HepG2 (cell line): ENCODE results near the gene ACRBP. TPM values are rescaled to one million over a fixed set of nuclear protein-coding genes. Genes with fewer than 3 reads are reported as not detected.
A peak's percentile ranks its signal among the peaks of the same experiment; 100 is the strongest.

Experiments used
- ARID2 ChIP-seq: sonication (generic); formaldehyde crosslinking; IDR thresholded peaks from 2 replicates; pipeline ENCODE4 v1.8.1; 2022; ENCODE audit warnings: mild to moderate bottlenecking, missing genetic modification reagents, borderline replicate concordance
- ARID5B ChIP-seq: IDR thresholded peaks from 2 replicates; pipeline ENCODE4 v1.4.0; 2020; ENCODE audit warnings: mild to moderate bottlenecking, missing genetic modification reagents
- BORCS8-MEF2B ChIP-seq: sonication (generic); formaldehyde crosslinking; IDR thresholded peaks from 2 replicates; pipeline ENCODE4 v1.8.0; 2022; ENCODE audit warnings: mild to moderate bottlenecking, missing genetic modification reagents
- CSRNP1 ChIP-seq: sonication (generic); formaldehyde crosslinking; IDR thresholded peaks from 2 replicates; pipeline ENCODE4 v1.8.1; 2023; ENCODE audit warnings: mild to moderate bottlenecking, missing genetic modification reagents
- KMT2B ChIP-seq: IDR thresholded peaks from 2 replicates; pipeline ENCODE4 v1.6.1; 2016; ENCODE audit warnings: missing genetic modification reagents, missing compliant biosample characterization
- NR2F1 ChIP-seq, 2 experiments: fragments of 450-650 bp in 1 of 2; formaldehyde crosslinking in 1 of 2; IDR thresholded peaks; 2 replicates each; pipeline versions ENCODE4 v1.5.0 to v1.6.1; 2016 to 2020; ENCODE audit warnings: mild to moderate bottlenecking in 1 of 2, missing compliant biosample characterization in 1 of 2, missing genetic modification reagents in 1 of 2, moderate library complexity in 1 of 2
- NR2F6 ChIP-seq, 2 experiments: IDR thresholded peaks; 2 replicates each; pipeline ENCODE4 v1.6.1; 2016; ENCODE audit warnings: antibody characterized with exemption in 1 of 2, mild to moderate bottlenecking in 1 of 2
- SIX1 ChIP-seq: sonication (generic); formaldehyde crosslinking; IDR thresholded peaks from 2 replicates; pipeline ENCODE4 v1.4.0; 2020; ENCODE audit warnings: missing genetic modification reagents, borderline replicate concordance
- SPEN ChIP-seq: sonication (generic); formaldehyde crosslinking; IDR thresholded peaks from 2 replicates; pipeline ENCODE4 v1.5.1; 2020; ENCODE audit warnings: low read depth, mild to moderate bottlenecking, missing genetic modification reagents
- TBX3 ChIP-seq: fragments of 450-650 bp; IDR thresholded peaks from 2 replicates; pipeline ENCODE4 v1.6.1; 2017; ENCODE audit warnings: antibody characterized with exemption, mild to moderate bottlenecking, inconsistent platforms, borderline replicate concordance
- TEAD3 ChIP-seq: optimal IDR thresholded peaks from 2 replicates; pipeline ENCODE3; 2016; ENCODE audit warnings: borderline replicate concordance
- ZBTB21 ChIP-seq: sonication (generic); formaldehyde crosslinking; IDR thresholded peaks from 2 replicates; pipeline ENCODE4 v1.4.0; 2020; ENCODE audit warnings: missing genetic modification reagents
- ZFP90 ChIP-seq: sonication (generic); formaldehyde crosslinking; IDR thresholded peaks from 2 replicates; pipeline ENCODE4 v1.8.0; 2022; ENCODE audit warnings: missing genetic modification reagents, mild to moderate bottlenecking, inconsistent platforms, borderline replicate concordance
- ZNF280D ChIP-seq: sonication (generic); formaldehyde crosslinking; IDR thresholded peaks from 2 replicates; pipeline ENCODE4 v1.5.1; 2020; ENCODE audit warnings: mild to moderate bottlenecking, missing genetic modification reagents
- ZNF292 ChIP-seq: sonication (generic); formaldehyde crosslinking; IDR thresholded peaks from 2 replicates; pipeline ENCODE4 v1.8.1; 2022; ENCODE audit warnings: mild to moderate bottlenecking, low read depth, missing genetic modification reagents, borderline replicate concordance
- ZNF430 ChIP-seq: sonication (generic); formaldehyde crosslinking; IDR thresholded peaks from 2 replicates; pipeline ENCODE4 v1.9.0; 2021; ENCODE audit warnings: mild to moderate bottlenecking, missing genetic modification reagents
- ZNF510 ChIP-seq: sonication (generic); formaldehyde crosslinking; IDR thresholded peaks from 2 replicates; pipeline ENCODE4 v1.4.0; 2020; ENCODE audit warnings: low read depth, mild to moderate bottlenecking, missing genetic modification reagents
- ZSCAN30 ChIP-seq: sonication (generic); formaldehyde crosslinking; IDR thresholded peaks from 2 replicates; pipeline ENCODE4 v1.5.0; 2020; ENCODE audit warnings: mild to moderate bottlenecking, missing genetic modification reagents
- polyA plus RNA-seq, 8 experiments: library from polyadenylated mRNA; depleted of rRNA in 3 of 8; stranded (reverse) in 7 of 8; unstranded in 1 of 8; fragments of >200 nt; fragmentation: Illumina TruSeq in 4 of 8; extraction: Trizol in 4 of 8; gene quantifications; 2 replicates each; pipeline versions ENCODE4 v1.2.1 to v1.2.3, GENCODE V29; 2011 to 2016; ENCODE audit warnings: low read depth in 4 of 8, missing spikeins in 1 of 8, mixed read lengths in 1 of 8; ENCODE audit not compliant: insufficient read depth in 1 of 8
- total RNA-seq, 5 experiments: library from RNA; depleted of rRNA; stranded (reverse); fragments of >200 nt; fragmentation: Illumina TruSeq; extraction: Trizol; gene quantifications; 2 replicates each; pipeline ENCODE4 v1.2.3, GENCODE V29; 2016; ENCODE audit warnings: low read depth in 1 of 5

Gene ACRBP
- total and polyA plus RNA-seq, 2 of the 13 experiments (the other 11 are each of a cell fraction or from before 2014, with no cell fraction given) = 0.46 TPM; not detected in 1

- TF ChIP-seq ZNF280D (CRISPR knock-in tag) (0 out of 2 replicates have a peak, but pooled peaks have one; percentile 56), KMT2B (no peak; the same call in 1 of the 2 replicates), NR2F1 (CRISPR knock-in tag; IDR thresholded peaks at IDR 0.05) (peak in 1 of 2 experiments; percentile 69; a peak in 2 of 4 replicates), SPEN (CRISPR knock-in tag) (peak; percentile 64; the same call in 1 of the 2 replicates), ZNF430 (no peak), ZNF510 (CRISPR knock-in tag) (no peak), NR2F6 (IDR thresholded peaks at IDR 0.05) (peak; percentile 61), NR2F6 (CRISPR knock-in tag; IDR thresholded peaks at IDR 0.05) (peak; percentile 74), TEAD3 (CRISPR knock-in tag) (peak; percentile 29), BORCS8-MEF2B (CRISPR knock-in tag) (peak; percentile 25; the same call in 1 of the 2 replicates), ZSCAN30 (CRISPR knock-in tag) (no peak), ZNF292 (CRISPR knock-in tag) (peak; percentile 84), SIX1 (CRISPR knock-in tag) (no peak), CSRNP1 (CRISPR knock-in tag) (no peak), ARID5B (peak; percentile 51; the same call in 1 of the 2 replicates), ZBTB21 (CRISPR knock-in tag) (no peak), ARID2 (CRISPR knock-in tag) (no peak), TBX3 (peak; percentile 16; the same call in 1 of the 2 replicates), ZFP90 (CRISPR knock-in tag) (peak; percentile 89; the same call in 1 of the 2 replicates)
Observed at GRCh38 chr12:6613776-6614512, 33.3 kb downstream of the ACRBP start (continued).
